H1 (cell line): ENCODE data around the gene PARD6A.

Experiments
- ATF2 ChIP-seq: IDR thresholded peaks from 2 replicates; pipeline ENCODE4 v1.6.1; 2012; ENCODE audit warnings: low read length, inconsistent platforms
- BRCA1 ChIP-seq: IDR thresholded peaks from 2 replicates; pipeline ENCODE4 v1.6.1; 2012; ENCODE audit warnings: low read depth, low read length, improper control_type of control experiment
- EZH2 ChIP-seq: fragments of 200-600 bp; sonication (generic); IDR thresholded peaks from 2 replicates; pipeline ENCODE4 v1.7.1; 2012; ENCODE audit warnings: low read depth, mild to moderate bottlenecking, moderate library complexity, low read length, inconsistent platforms; ENCODE audit not compliant: severe bottlenecking
- MAFK ChIP-seq: IDR thresholded peaks from 2 replicates; pipeline ENCODE4 v1.6.1; 2012; ENCODE audit warnings: low read depth, mild to moderate bottlenecking, improper control_type of control experiment, low read length
- POLR2A ChIP-seq, 2 experiments: IDR thresholded peaks; 1 replicate in 1 of 2; 2 replicates in 1 of 2; pipeline ENCODE4 v1.6.1; 2011; ENCODE audit warnings: low read depth in 2 of 2, low read length in 2 of 2, mild to moderate bottlenecking in 2 of 2; ENCODE audit errors: control extremely low read depth in 1 of 2
- RAD21 ChIP-seq, 2 experiments: IDR thresholded peaks in 1 of 2; conservative IDR thresholded peaks in 1 of 2; 2 replicates each; pipeline ENCODE4 v1.6.1; 2011; ENCODE audit warnings: low read depth in 2 of 2, low read length in 2 of 2, improper control_type of control experiment in 1 of 2, inconsistent platforms in 1 of 2, mild to moderate bottlenecking in 1 of 2, moderate library complexity in 1 of 2
- SRF ChIP-seq: IDR thresholded peaks from 2 replicates; pipeline ENCODE4 v1.6.1; 2011; ENCODE audit warnings: mild to moderate bottlenecking, low read depth, low read length, moderate library complexity
- SUZ12 ChIP-seq: fragments of 200-600 bp; sonication (generic); IDR thresholded peaks from 2 replicates; pipeline ENCODE4 v1.6.1; 2012; ENCODE audit warnings: mild to moderate bottlenecking, inconsistent platforms, low read length, moderate library complexity, mixed read lengths

GRCh38 chr16:67707790-67708189 is 47.0 kb downstream of the PARD6A start:
- TF ChIP-seq POLR2A (IDR thresholded peaks at IDR 0.05; ENCODE audit: control extremely low read depth in 1 of 2, low read depth in 2 of 2, low read length in 2 of 2) = no peak
- no peak for TF ChIP-seq SUZ12
- TF ChIP-seq SRF = no peak
- no peak for TF ChIP-seq RAD21 (IDR thresholded peaks at IDR 0.05 in 1 of 2, conservative IDR thresholded peaks at IDR 0.05 in 1 of 2; ENCODE audit: low read depth in 2 of 2, low read length in 2 of 2)
- TF ChIP-seq ATF2 = no peak
- TF ChIP-seq MAFK = no peak
- no peak for TF ChIP-seq EZH2
- no peak for TF ChIP-seq BRCA1
